Measurements from ENCODE around the gene FOXN3. TPM values are rescaled to one million over a fixed set of nuclear protein-coding genes. Genes with fewer than 3 reads are reported as not detected.
A peak's percentile ranks its signal among the peaks of the same experiment; 100 is the strongest.

The FOXN3 gene
- total RNA-seq, 1 experiment from 2014 or later, result 125 TPM

GRCh38 chr14:89397569-89398230, 19.3 kb downstream of the FOXN3 start:
- H2AFZ ChIP-seq (ENCODE audit: low read length), result no peak overlapping the region
- no peak overlapping the region for H3T11ph ChIP-seq (ENCODE audit: low read length)
- TF ChIP-seq CTCF (conservative IDR thresholded peaks at IDR 0.05), result no peak
- peaks cover 16 to 41% (median 18%) of the 10 kb centered on the region in 3 experiments; a peak in 5 of 7 replicates for H3K36me3 Mint-ChIP-seq (ENCODE audit: insufficient read depth in 1 of 3, low read depth in 3 of 3)
- H3K4me1 ChIP-seq (ENCODE audit: insufficient read depth, low read length), result peaks cover 12% of the 10 kb centered on the region; the same call in 1 of the 2 replicates
- no peak overlapping the region for H2BK20ac ChIP-seq (ENCODE audit: low read depth, low read length, poor library complexity, severe bottlenecking)
- WGBS (ENCODE audit: extremely low coverage, insufficient read length, low lambda C conversion rate), result no CpG with 5 or more reads among the region's 3 CpGs
- H3K79me1 ChIP-seq (ENCODE audit: insufficient read depth, low read depth, low read length, poor library complexity, severe bottlenecking), result peaks cover 10% of the 10 kb centered on the region
- DNase-seq, result no peak
- H3K56ac ChIP-seq (ENCODE audit: insufficient read length, low read depth, low read length), result no peak overlapping the region
- peaks cover 57 to 70% of the 10 kb centered on the region in 2 experiments for H3K4me1 Mint-ChIP-seq
- H2BK120ac ChIP-seq (ENCODE audit: low read depth, low read length, poor library complexity, severe bottlenecking), result no peak overlapping the region
- H3K18ac ChIP-seq (ENCODE audit: insufficient read length, low read depth, low read length), result no peak overlapping the region
- no peaks in the 10 kb centered on the region for H3K27me3 ChIP-seq (ENCODE audit: insufficient read depth, low read length)
- no peak overlapping the region for H4K8ac ChIP-seq (replicated peaks; ENCODE audit: insufficient read length, low read depth, low read length)
- H3K27ac ChIP-seq (ENCODE audit: insufficient read length, low read depth, low read length), result no peak overlapping the region
- no peak overlapping the region for H2BK12ac ChIP-seq (ENCODE audit: insufficient read length, low read depth, low read length)
- H3K4me3 Mint-ChIP-seq, result no peak overlapping the region; a peak in 1 of 5 replicates
- no peak overlapping the region for H3K4ac ChIP-seq (ENCODE audit: low read depth, low read length)
- no peak overlapping the region for H2AK5ac ChIP-seq (ENCODE audit: insufficient read length, low read length)
- no peak overlapping the region for H2BK15ac ChIP-seq (ENCODE audit: low read depth, low read length)
- no peak overlapping the region for H3K23ac ChIP-seq (ENCODE audit: insufficient read length, low read depth, low read length)
- H3K9me3 ChIP-seq (ENCODE audit: control insufficient read depth, low read depth, low read length), result no peaks in the 10 kb centered on the region
- no peak overlapping the region for H3K4me2 ChIP-seq (ENCODE audit: insufficient read depth, insufficient read length, low read length)
- H4K5ac ChIP-seq (ENCODE audit: insufficient read length, low read depth, low read length), result no peak overlapping the region
- H4K20me1 ChIP-seq (ENCODE audit: control insufficient read depth, insufficient read depth, insufficient read length), result no peaks in the 10 kb centered on the region
- H3K9ac ChIP-seq (ENCODE audit: extremely low read depth, insufficient read length, low read length), result no peak overlapping the region
- peak overlapping the region; percentile 21; the same call in 1 of the 2 replicates for H3K14ac ChIP-seq (ENCODE audit: insufficient read depth, low read length)
- H4K91ac ChIP-seq (ENCODE audit: insufficient read length, low read depth, low read length), result no peak overlapping the region
- no peaks in the 10 kb centered on the region for H3K23me2 ChIP-seq (ENCODE audit: insufficient read length, low read depth, low read length, poor library complexity, severe bottlenecking)
- H2BK5ac ChIP-seq (ENCODE audit: insufficient read length, low read length), result no peak overlapping the region
- H3K79me2 ChIP-seq (ENCODE audit: insufficient read depth, low read length), result peaks cover 80% of the 10 kb centered on the region
- H3K27me3 Mint-ChIP-seq (ENCODE audit: low read depth), result no peaks in the 10 kb centered on the region
- no peaks in the 10 kb centered on the region for H3K9me3 Mint-ChIP-seq
- peak overlapping the region; percentile 54 to 78 (median 59); a peak in 4 of 7 replicates for H3K27ac Mint-ChIP-seq
